ENCODE results near the gene MTNR1A.

- no peak for TF ChIP-seq SUZ12 (IDR thresholded peaks at IDR 0.05)
- no peak for TF ChIP-seq NFRKB (IDR thresholded peaks at IDR 0.05)
- TF ChIP-seq ARNT (IDR thresholded peaks at IDR 0.05): no peak
- no peak for TF ChIP-seq BHLHE40 (IDR thresholded peaks at IDR 0.05; ENCODE audit: borderline replicate concordance)
- TF ChIP-seq ZNF384 (IDR thresholded peaks at IDR 0.05): no peak
- no peak for TF ChIP-seq LEF1 (IDR thresholded peaks at IDR 0.05; ENCODE audit: borderline replicate concordance)
- no peak for TF ChIP-seq FOXA1 (IDR thresholded peaks at IDR 0.05)
- no peak for TF ChIP-seq ELF4 (IDR thresholded peaks at IDR 0.05)
These were observed 25.3 kb upstream of the MTNR1A start for GRCh38 chr4:186580669-186581068.

Data from HEK293T (cell line).